Prostate gland (tissue), 2 donors: ENCODE results near the gene CR2. TPM values are rescaled to one million over a fixed set of nuclear protein-coding genes. Genes with fewer than 3 reads are reported as not detected.

Experiments used
- DNase-seq: peaks from one replicate; pipeline ENCODE4 v3.0.0-alpha.2; 2019; ENCODE audit warnings: low spot score
- H3K27ac ChIP-seq, 2 donors: fragments of 200-600 bp; sonication (generic); 2 replicates each; pipeline ENCODE4 v1.5.1; 2017 to 2019
- H3K27me3 ChIP-seq: fragments of 200-600 bp; sonication (generic); replicated peaks from 2 replicates; pipeline ENCODE4 v1.5.1; 2019; ENCODE audit not compliant: insufficient read depth
- H3K36me3 ChIP-seq, 2 donors: fragments of 200-600 bp; sonication (generic); 1 replicate in 1 of 2; 2 replicates in 1 of 2; pipeline versions ENCODE4 v1.5.1 to v1.8.1; 2017 to 2019
- H3K4me1 ChIP-seq: fragments of 200-600 bp; sonication (generic); replicated peaks from 2 replicates; pipeline ENCODE4 v1.5.1; 2019
- H3K4me3 ChIP-seq, 2 donors: fragments of 200-600 bp; sonication (generic); 2 replicates each; pipeline ENCODE4 v1.5.1; 2017 to 2019
- H3K9me3 ChIP-seq: fragments of 200-600 bp; sonication (generic); 2 replicates; pipeline ENCODE4 v1.5.1; 2017
- CTCF ChIP-seq, 4 experiments: fragments of 200-600 bp in 2 of 4; fragments of 450-650 bp in 2 of 4; sonication (generic) in 2 of 4; IDR thresholded peaks; 1 replicate in 3 of 4; 2 replicates in 1 of 4; pipeline ENCODE4 v1.5.1; 2016 to 2019; ENCODE audit warnings: antibody characterized with exemption in 4 of 4, mild to moderate bottlenecking in 2 of 4, moderate library complexity in 2 of 4
- POLR2A ChIP-seq: fragments of 450-650 bp; IDR thresholded peaks from one replicate; pipeline ENCODE4 v1.6.1; 2016; ENCODE audit warnings: antibody characterized with exemption, mild to moderate bottlenecking
- POLR2AphosphoS5 ChIP-seq: sonication (generic); formaldehyde crosslinking; IDR thresholded peaks from one replicate; pipeline ENCODE4 v1.6.1; 2017; ENCODE audit warnings: antibody characterized with exemption
- WGBS: methylation state at CpG from one replicate; pipeline ENCODE4 v1.1.5; 2018; 5-methylcytosine and 5-hydroxymethylcytosine counted together
- intact Hi-C: fragments of 100-400 bp; cut with DNase I; formaldehyde crosslinking; loops from one replicate; pipeline ENCODE4 v1.14.2; 2022
- total RNA-seq, 2 donors: library from RNA; depleted of rRNA; stranded (reverse); fragments of >200 nt; gene quantifications; one replicate each; pipeline ENCODE4 v1.1.0, GENCODE V29; 2016

CR2 gene
- total RNA-seq, 2 donors from 2014 or later, result 0.51 TPM; not detected in 1

- H3K27me3 ChIP-seq, result peaks cover 3% of the 10 kb centered on the region
- TF ChIP-seq POLR2AphosphoS5 (no peak), CTCF (IDR thresholded peaks at IDR 0.05) (no peak), POLR2A (no peak)
- no peaks in the 10 kb centered on the region for H3K9me3 ChIP-seq
- no peak for DNase-seq
- no peak overlapping the region for H3K4me3 ChIP-seq
- H3K36me3 ChIP-seq, result no peaks in the 10 kb centered on the region
- 90% methylated on average over 9 of the region's 9 CpGs for WGBS
- no peaks in the 10 kb centered on the region for H3K4me1 ChIP-seq
- no peak overlapping the region for H3K27ac ChIP-seq
- intact Hi-C loops, result no loop called here
Observed at GRCh38 chr1:207421078-207421477, 33.0 kb upstream of the CR2 start.

DNA sequence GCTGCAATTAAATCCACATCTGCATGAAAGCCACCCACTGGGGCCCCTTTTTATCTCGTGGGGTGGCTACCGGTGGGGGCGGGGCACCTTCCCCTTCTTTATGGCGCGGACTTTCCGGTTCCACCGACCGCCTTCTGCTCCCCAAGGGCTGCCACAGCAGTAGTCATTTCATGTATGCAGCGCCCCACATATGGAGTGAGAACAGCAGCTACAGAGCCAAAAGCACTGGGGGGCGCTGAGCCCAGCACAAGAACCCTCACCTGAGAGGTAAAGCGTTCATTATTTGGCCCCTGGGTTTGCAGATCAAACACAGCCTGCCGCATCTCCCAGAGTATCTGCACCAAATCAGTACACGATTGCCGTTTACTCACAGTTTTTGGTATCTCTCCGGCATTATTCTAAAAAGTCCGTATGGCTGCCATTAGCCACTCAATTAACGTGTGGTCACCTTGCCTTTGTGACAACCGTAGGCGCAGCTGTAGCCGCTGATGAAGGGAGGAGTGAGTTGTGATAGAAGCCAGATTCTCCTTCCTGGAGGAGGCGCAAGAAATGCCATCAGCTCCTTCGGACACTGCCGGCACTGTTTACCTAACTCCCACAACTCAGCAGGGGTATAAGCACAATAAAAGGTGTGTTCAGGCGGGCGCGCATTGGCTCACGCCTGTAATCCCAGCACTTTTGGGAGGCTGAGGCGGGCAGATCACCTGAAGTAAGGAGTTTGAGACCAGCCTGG, 30.4 kb upstream of the CR2 start:
- 35% methylated on average over 28 of the region's 28 CpGs for WGBS
- intact Hi-C loops, result no loop called here
- Histone ChIP-seq H3K36me3 (no peaks in the 10 kb centered on the region), H3K27ac (no peak overlapping the region), H3K9me3 (no peaks in the 10 kb centered on the region), H3K4me3 (no peak overlapping the region), H3K27me3 (peaks cover 3% of the 10 kb centered on the region), H3K4me1 (no peaks in the 10 kb centered on the region)
- DNase-seq, result no peak
- TF ChIP-seq CTCF (IDR thresholded peaks at IDR 0.05) (no peak), POLR2AphosphoS5 (no peak), POLR2A (no peak)

DNA sequence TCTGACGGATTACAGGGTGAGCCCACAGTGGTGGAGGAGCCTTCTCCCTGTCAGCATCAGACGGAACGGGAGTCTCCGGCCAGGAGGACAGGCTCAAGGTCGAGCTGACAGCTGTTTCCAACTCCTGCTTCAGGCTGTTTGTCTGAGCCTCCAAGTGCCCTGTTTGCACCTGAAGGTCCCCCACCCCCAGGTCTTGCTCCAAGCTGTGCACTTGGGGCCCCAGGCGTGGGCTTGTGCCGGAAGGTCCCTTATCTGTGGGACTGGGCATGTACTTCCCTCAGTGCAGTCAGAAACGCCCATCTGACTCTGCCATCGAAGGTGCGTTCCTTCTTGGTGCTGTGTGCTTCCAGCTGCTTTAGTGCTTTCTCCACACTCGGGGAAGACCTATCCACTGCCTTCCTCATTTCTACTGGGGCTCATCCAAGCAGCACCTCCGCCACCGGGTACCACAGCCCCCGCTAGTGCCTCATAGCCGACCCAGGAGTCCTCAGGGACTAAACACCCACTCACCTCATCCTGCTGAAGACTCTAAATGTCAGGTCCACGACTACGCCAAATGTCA, 29.5 kb upstream of the CR2 start:
- H3K4me1 ChIP-seq, result no peaks in the 10 kb centered on the region
- H3K27ac ChIP-seq, result no peak overlapping the region
- no peaks in the 10 kb centered on the region for H3K36me3 ChIP-seq
- WGBS, result 83% methylated on average over 17 of the region's 17 CpGs
- no peaks in the 10 kb centered on the region for H3K9me3 ChIP-seq
- intact Hi-C loops, result no loop called here
- H3K4me3 ChIP-seq, result no peak overlapping the region
- TF ChIP-seq POLR2AphosphoS5, result no peak
- TF ChIP-seq CTCF (IDR thresholded peaks at IDR 0.05), result no peak
- no peak for TF ChIP-seq POLR2A
- peaks cover 3% of the 10 kb centered on the region for H3K27me3 ChIP-seq
- no peak for DNase-seq

GRCh38 chr1:207427832-207428585, 26.1 kb upstream of the CR2 start:
- peaks cover 3% of the 10 kb centered on the region for H3K27me3 ChIP-seq
- WGBS, result 69% methylated on average over 1 of the region's 1 CpG
- H3K9me3 ChIP-seq, result no peaks in the 10 kb centered on the region
- H3K27ac ChIP-seq, result no peak overlapping the region
- no peaks in the 10 kb centered on the region for H3K4me1 ChIP-seq
- TF ChIP-seq POLR2A (no peak), POLR2AphosphoS5 (no peak), CTCF (IDR thresholded peaks at IDR 0.05) (no peak)
- intact Hi-C loops, result no loop called here
- no peaks in the 10 kb centered on the region for H3K36me3 ChIP-seq
- no peak for DNase-seq
- H3K4me3 ChIP-seq, result no peak overlapping the region
